ENCODE data around the gene IL22.

The IL22 gene

DNA sequence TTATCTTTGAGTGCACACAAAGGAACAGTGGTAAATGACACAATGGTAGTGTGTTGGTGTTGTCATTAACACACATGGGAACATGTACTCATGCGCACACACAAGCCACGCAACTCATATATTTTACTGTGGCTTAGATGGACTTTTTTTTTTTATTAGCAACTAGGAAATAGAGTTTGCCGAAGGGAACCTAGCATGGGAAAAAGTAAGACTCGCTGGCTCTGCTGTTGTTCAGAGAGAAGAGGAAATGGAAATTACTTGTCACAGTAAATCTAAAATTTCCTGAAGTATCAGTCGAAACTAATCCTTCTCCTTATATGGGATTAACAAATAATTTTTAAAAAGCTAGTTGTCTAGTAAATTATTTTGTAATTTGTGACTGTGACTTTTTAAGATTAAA lies 33.7 kb upstream of the IL22 start:
- no peak overlapping the region for H3K27ac ChIP-seq
- TF ChIP-seq ZFX (IDR thresholded peaks at IDR 0.05; ENCODE audit: borderline replicate concordance) (no peak), CTCF (IDR thresholded peaks at IDR 0.05) (no peak)

- TF ChIP-seq ZFX (IDR thresholded peaks at IDR 0.05; ENCODE audit: borderline replicate concordance) (no peak), CTCF (IDR thresholded peaks at IDR 0.05) (no peak)
- H3K27ac ChIP-seq: no peak overlapping the region
Measured at GRCh38 chr12:68286396-68286795, 33.0 kb upstream of the IL22 start.

DNA sequence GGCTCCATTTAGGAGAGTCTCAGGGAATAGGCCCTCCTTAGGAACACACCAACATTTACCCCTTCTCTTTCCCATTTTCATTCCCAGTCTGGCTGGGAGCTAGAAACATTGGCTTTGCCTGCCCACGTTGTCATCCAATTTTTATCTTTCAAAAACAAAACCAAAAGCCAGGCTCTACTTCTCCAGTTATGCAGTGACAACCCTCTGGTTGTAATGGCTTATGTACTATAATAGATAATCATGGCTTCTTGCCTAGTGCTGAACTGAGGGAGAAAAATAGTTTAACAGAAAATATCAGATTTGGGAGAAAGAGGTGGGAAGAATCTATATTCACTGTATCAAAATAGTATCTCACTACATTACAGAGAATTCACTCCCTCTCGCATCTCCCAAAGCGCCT lies 32.1 kb upstream of the IL22 start:
- TF ChIP-seq ZFX (IDR thresholded peaks at IDR 0.05; ENCODE audit: borderline replicate concordance): no peak
- no peak for TF ChIP-seq CTCF (IDR thresholded peaks at IDR 0.05)
- H3K27ac ChIP-seq: no peak overlapping the region

DNA sequence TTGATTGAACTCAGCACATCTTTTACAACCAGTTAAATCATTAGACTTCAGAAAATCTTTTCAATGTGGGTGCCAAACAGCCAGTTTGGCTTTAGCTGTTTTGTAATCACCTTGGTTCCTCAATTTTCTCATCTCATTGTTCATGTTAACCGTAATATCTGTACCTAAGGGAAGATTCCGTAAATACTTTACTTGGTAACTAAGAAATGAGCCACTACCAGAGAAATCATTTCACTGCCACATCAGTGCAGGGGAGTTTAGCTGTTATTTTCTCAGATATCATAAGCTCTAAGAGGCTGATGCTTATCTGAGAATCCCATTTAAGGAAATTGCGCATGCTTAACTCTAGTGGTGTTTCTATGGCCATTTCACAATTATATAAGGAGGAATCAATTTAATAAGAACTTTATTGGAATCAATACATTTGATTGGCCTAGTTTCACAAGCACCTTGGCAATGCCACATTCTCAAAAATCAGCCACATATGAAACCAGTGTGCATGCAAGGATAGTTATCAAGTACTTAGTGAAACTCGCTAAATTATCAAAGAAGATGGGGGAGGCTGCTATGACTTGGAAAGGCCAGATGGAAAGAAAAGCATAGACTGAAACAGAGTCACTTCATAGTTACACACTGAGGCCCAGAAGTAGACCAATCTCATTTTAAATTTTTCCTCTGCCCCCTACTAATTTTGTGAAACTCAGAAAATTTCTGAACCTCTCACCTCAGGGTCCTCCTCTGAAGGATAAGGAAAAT lies 28.1 kb upstream of the IL22 start:
- TF ChIP-seq ZFX (IDR thresholded peaks at IDR 0.05; ENCODE audit: borderline replicate concordance): no peak
- TF ChIP-seq CTCF (IDR thresholded peaks at IDR 0.05): no peak
- H3K27ac ChIP-seq: no peak overlapping the region

GRCh38 chr12:68280240-68280639 lies 26.8 kb upstream of the IL22 start:
- TF ChIP-seq CTCF (IDR thresholded peaks at IDR 0.05): no peak
- no peak for TF ChIP-seq ZFX (IDR thresholded peaks at IDR 0.05; ENCODE audit: borderline replicate concordance)
- no peak overlapping the region for H3K27ac ChIP-seq

DNA sequence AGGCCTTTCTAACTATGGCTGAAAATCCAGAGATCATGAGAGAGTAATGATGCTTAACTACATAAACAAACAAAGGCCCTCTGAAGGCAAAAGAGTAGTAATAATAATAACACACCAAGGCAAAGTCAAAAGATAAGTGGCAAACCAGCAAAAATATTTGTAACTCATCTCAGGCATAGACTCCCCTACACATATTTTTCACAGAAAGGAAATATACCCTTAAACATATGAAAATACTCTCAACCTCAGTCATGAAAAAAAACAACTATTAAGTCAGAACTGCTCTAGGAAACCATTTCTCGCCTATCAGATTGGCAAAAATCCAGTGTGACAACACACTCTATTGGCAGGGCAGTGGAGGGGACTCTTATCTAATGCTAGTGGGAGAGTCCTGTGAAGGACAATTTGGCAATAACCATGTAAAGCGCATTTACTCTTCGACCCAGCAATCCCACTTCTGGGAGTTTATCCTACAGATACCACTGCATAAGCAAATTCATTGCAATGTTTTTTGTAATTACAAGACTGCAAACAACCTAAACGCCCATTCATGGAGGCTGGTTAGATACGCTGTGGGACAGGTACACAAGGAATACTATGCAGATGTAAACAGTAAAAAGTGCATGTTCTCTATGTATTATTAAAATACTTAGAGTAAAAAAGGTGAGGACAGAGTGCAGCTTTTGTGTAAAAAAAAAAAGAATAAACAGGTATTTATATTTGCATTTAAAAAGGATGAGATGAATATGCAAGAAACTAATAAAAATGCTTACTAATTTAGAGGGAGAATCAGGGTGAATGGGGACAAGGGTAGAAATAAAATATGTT lies 26.0 kb upstream of the IL22 start:
- no peak overlapping the region for H3K27ac ChIP-seq
- TF ChIP-seq CTCF (IDR thresholded peaks at IDR 0.05) (no peak), ZFX (IDR thresholded peaks at IDR 0.05; ENCODE audit: borderline replicate concordance) (no peak)

DNA sequence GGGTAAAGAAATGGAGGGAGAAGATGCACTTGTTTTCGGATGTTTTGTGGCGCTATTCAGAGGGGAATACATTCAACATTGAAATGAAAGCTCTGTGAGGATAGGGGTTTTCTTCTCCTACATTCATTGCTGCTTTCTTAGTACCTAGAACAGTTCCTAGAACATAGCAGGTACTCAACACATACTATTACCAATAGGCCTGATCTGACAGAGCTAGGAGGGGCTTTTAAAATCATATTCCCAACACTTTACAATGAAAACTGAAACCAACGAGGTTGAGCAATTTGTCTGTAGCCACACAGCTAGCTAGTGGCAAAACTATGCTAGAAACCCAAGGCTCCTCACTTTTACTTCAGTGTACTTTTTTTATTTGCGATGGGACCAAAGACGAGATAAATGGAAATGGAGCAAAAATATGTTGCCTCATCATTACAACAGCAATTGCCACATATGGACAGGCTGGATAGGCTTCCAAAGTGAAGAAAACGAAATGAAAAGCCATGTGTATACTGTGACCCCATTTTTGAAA lies 23.1 kb upstream of the IL22 start:
- TF ChIP-seq ZFX (IDR thresholded peaks at IDR 0.05; ENCODE audit: borderline replicate concordance) (no peak), CTCF (IDR thresholded peaks at IDR 0.05) (no peak)
- H3K27ac ChIP-seq: no peak overlapping the region
